Stimulated activated CD8-positive, alpha-beta memory T cell treated with anti-CD3 and anti-CD28 coated beads, Interleukin-12 subunit alpha, Interleukin-12 subunit beta, amount 100 ng/mL, for 1 hour (primary cell): ENCODE results near the gene MCRS1.
"Not testable (repeated sequence)": the region's sequence is repeated elsewhere in the genome, so short reads cannot be mapped to it uniquely, and the experiment has no call there.

Experiments
- DNase-seq: peaks from one replicate; pipeline ENCODE4 v3.0.0-alpha.2; 2020; ENCODE audit warnings: low read depth

Gene MCRS1

GRCh38 chr12:49518914-49519573 lies 48.9 kb downstream of the MCRS1 start:
- DNase-seq: no peak

GRCh38 chr12:49515266-49515665 lies 52.7 kb downstream of the MCRS1 start:
- DNase-seq: no peak

GRCh38 chr12:49512546-49512945 lies 55.4 kb downstream of the MCRS1 start:
- no peak for DNase-seq

DNA sequence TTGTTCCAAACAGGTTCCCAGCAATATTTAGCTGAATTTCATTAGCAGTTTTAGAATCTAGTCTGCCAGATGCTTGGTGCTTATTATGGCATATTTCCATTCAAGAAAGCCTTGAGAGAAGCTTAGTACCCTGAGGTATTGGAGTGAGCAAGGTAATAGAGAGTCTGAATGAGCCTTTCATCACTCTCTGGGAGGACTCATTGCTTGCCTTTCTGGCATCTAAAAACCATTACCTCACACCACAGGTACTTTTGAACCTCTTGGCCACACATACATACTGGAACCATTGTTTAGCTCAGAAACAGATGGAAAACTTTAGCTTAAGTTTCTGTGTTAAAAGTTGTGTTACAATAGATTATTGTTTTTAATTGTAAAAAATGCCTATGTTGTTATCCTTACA lies 56.5 kb downstream of the MCRS1 start:
- DNase-seq: no peak

DNA sequence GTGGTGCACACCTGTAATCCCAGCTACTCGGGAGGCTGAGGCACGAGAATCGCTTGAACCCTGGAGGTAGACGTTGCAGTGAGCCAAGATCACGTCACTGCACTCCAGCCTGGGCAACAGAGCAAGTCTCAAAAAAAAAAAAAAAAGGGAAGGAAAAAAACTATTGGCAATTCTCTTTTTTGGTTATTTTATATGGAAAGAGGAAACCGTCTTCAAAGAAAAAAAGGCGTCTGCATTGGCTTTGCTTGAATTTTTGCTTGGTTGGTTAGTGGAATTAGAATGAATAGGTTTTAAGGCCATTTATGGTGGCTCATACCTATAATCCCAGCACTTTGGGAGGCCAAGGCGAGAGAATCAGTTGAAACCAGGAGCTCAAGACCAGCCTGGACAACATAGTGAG lies 58.3 kb downstream of the MCRS1 start:
- DNase-seq: not testable (repeated sequence)
